C4-2B (cell line): ENCODE results near the gene SPO11.

Experiments
- CTCF ChIP-seq: fragments of 450-650 bp; conservative IDR thresholded peaks from 2 replicates; pipeline ENCODE4 v1.5.1; 2017; ENCODE audit warnings: mild to moderate bottlenecking
- ZFX ChIP-seq: fragments of 450-650 bp; IDR thresholded peaks from 2 replicates; pipeline ENCODE4 v1.6.1; 2017

- TF ChIP-seq CTCF (no peak), ZFX (no peak)
Measured at GRCh38 chr20:57309544-57310115, 20.0 kb upstream of the SPO11 start.
